HG03196 (cell line): Measurements from ENCODE around the gene COASY.

Experiments used
- ATAC-seq: cut with Tn5 transposase; IDR thresholded peaks from one replicate; pipeline ENCODE4 v1.9.1; 2021; ENCODE audit not compliant: unreplicated experiment

The COASY gene

DNA sequence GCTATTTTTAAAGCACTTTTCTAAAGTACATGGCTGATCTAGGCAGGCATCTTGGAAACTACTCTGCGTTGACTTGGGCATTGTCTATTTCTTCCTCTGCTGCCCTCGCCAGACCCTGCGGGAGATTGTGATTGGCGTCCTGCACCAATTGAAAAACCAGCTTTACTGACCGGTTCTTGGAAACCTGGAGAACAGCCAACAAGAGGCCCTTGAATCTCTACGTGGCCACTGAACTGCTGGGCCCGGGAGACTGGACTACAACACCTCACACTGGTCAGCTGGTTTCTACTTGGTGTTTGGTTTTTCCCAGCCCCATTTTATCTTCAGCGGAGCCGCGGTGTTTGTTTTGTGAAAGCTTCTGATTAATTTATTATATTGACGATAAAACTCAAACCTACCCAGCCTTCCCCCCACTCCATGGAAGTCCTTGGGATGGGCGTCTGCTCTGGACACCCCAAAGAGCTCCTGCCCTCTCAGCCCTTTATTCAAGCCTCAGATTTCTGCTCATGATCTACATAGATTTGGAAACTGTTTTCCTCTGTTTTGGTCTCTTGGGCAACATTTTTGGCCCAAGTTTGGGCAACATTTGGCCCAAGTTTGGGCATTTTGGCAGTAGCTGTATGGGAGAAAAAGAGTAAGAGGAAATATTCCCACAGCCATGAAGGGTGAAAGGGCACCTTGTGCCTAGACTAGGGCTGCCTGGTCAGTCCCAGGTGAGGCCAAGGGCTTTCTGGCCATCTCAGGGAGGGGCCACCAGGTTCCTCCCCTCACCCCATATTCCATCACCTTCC, 9.7 kb downstream of the COASY start:
- no peak for ATAC-seq

DNA sequence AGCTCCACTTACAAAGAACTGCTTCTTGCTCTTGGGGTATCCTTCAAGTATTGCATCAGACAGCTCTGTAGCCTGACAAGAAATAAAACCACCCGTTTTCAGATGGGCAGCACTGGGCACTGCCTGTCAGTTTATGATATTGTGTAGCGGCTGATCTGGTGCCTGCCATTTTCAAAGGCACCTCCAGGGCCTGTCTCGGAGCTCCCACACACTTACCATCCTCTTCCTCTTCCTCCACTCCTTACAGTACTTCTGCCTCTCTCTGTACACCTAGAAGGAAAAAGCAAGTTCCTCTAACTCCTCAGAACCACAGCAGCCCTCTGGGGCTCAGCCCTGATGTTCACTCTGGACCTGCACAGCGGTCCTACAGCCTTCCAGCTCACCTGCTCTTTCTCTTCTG, 11.1 kb downstream of the COASY start:
- ATAC-seq: no peak

DNA sequence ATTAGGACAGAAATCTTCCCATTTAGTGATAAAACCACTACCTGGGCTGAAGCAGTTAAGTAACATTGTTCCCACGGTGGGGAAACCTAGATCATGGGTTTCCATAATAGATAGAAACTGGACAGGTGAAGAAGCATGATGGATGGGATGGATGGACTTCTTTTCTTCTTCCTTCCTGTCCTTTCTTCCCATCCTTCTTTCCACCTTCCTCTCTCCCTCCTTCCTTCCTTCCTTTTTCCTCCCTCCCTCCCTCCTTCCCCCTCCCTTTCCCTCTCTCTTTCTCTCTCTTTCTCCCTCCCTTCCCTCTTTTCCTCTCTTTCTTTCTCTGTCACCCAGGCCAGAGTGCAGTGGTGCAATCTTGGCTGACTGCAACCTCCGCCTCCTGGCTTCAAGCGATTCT, 12.5 kb downstream of the COASY start:
- no peak for ATAC-seq

DNA sequence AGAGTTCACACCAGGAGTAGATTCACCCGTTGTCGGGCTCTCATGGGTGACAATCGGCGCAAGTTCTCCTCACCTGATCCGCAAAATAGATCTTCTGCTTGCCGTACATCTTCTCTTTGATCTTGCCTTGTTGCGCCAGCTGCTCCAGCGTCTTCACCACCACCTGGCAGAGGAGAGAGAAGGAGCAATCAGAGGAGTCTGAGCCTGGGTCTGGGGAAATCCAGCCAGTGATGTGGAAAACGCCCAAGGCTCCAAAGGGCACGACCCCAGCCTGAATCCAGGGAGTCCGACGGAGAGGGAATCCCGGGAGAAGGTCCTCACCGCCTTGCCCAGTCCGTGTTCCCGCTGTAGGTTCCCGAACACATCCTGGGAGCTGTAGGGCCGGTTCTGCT, 15.2 kb downstream of the COASY start:
- no peak for ATAC-seq

GRCh38 chr17:42577532-42578281, 15.8 kb downstream of the COASY start, which contains the start of gene PSMC3IP:
PSMC3IP (minus strand) TSS chr17:42577729; CDS start chr17:42577686, 43 bp downstream.
- ATAC-seq: peak; percentile 73

GRCh38 chr17:42578282-42578869, 16.4 kb downstream of the COASY start:
- peak; percentile 62 for ATAC-seq

DNA sequence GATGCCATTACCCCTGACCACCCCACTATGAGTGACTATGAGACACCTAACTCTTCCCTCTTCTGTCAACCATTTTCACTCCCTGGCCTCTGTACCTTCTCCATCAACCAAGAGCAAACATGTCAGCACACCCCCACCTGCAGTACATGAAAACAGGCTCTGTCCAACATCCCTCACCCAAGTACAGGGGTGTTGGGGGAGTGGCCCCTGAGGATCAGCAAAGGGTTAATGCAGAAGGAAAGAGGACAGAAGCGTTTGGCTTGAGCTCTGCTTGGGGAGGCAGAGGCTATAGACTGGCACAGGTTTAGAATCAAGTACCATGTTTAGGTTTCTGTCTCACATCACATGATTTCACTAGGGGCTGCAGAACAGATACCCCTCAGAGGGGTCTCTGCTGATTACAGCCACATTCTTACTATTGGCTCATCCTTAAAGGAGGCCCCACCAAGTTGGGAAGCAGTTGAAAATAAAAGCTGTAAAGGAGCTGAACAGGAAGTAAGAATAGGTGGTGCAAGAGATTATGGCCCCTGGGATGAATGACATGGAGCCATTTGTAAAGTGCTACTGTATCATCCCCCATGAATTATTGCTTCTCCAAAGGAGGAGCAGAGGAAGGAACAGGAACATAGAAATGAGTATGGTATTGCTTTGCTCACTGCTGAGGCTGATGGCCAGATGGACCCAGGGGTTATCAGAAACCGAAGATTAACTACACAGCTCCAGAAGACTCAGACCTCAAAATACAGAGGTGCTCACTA, 18.0 kb downstream of the COASY start:
- ATAC-seq: no peak

- no peak for ATAC-seq
Measured at GRCh38 chr17:42581744-42582270, 19.9 kb downstream of the COASY start.

- ATAC-seq: no peak
Measured at GRCh38 chr17:42584880-42585279, 22.9 kb downstream of the COASY start.

DNA sequence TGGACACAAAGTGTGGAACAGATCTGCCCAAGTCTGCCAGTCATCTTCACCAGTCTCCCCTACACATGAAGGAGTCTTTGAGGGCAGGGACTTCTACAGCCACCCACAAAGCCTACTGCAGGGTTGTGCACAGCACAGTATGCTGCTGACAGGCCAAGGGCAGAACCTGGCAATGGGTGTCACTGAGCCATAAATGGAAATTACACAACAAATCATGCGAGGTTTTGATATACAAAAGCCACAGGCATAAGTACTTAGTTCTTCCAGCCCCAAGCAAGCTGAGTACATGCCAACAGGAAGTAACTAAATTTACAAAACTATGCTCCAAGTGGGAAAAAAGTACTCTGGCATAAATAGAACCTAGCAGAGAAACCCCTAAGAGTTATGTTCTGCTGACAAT, 23.4 kb downstream of the COASY start:
- no peak for ATAC-seq

- no peak for ATAC-seq
Measured at GRCh38 chr17:42586514-42587230, 24.7 kb downstream of the COASY start.

GRCh38 chr17:42590886-42591285, 28.9 kb downstream of the COASY start:
- ATAC-seq: no peak

DNA sequence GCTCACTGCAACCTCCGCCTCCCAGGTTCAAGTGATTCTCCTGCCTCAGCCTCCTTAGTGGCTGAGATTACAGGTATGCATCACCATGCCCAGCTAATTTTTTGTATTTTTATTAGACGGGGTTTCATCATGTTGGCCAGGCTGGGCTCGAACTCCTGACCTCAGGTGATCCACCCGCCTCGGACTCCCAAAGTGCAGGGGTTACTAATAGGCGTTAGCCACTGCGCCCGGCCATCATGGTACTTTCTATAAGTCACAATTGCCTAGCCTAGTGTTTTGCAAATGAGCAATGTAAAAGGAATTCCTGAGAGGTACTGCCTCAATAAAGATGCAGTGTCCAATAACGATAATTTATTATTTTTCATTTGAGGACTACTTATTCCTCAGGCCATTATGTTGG, 29.5 kb downstream of the COASY start:
- no peak for ATAC-seq

- no peak for ATAC-seq
Measured at GRCh38 chr17:42596386-42596785, 34.4 kb downstream of the COASY start.

DNA sequence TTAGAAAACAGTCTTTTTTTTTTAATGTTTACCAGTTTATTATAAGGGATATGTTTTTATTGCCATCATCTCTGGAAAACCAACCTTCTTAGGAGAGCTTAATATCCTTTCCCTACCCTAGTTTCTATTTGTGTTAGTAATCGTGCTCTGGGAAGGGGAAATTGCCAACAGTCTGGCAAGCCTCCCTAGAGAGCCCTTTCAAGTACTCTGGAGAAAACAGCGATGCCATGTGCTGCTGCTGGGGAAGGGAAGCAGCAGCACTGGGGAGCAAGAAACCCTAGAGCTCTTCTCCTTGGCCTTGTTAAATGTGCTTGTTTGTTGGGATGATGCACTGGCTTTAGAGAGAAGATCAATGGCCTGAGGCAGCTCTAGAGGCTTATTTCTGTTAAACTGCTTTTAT, 37.0 kb downstream of the COASY start:
- ATAC-seq: no peak

DNA sequence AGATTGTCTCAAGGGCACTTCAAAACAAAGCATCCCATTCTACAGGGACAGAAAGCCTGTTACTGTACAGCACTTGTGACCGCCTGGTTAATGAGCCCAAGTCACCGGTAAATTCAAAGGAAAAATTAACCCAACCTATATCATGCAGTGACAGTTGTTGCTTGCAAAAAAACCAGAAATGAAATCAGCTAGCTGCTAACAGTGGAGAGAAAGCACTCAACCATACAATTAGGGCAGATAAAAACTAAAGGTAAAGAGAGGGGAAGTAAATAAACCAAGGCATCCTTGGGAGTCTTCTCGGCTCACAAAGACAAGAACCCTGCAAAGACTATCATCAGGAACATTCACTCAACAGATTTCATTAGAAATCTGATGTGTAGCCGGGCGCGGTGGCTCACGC, 41.4 kb downstream of the COASY start:
- no peak for ATAC-seq

GRCh38 chr17:42607769-42608168, 45.8 kb downstream of the COASY start:
- ATAC-seq: no peak

DNA sequence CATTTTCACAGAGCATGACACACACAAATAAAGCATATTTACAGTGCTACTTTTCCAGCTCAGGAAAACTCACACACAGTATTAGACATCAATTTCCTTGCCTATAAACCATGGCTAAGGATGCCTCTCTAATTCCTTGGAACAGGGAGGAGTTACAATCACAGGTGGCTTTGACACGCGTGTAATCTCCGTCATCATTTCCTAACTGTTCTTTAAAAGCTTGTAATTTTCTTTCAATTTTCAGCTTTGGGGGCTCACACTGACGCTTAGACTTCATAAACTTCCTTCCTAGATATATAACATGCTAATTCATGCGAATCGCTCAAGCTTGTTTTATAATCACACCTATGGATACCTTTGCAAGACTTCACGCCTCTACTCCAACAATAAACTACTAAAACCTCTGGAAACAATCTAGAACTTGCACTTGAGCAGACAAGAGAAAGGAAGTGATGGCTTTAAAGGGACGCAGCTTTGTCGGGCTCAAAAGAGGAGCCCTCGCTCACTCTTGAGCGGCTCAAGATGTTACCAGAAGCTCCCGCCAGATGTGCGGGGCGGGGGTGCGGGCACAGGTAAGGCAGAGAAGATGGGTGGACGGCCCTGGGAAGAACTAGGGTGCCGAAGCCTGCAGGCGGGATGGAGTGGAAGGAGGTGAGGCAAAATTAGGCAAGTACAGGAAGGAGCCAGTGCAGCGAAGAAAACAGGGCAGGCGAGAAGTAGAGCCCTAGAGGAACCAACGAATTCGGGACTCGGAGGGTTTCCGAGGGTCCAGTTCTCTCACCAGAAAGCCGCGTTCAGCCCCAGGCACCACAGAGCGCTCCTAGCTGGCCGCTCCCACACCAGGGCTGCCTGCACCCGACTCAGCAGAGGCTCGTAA, 46.6 kb downstream of the COASY start:
- ATAC-seq: peak; percentile 31

- peak; percentile 80 for ATAC-seq
Measured at GRCh38 chr17:42609182-42609813, 47.4 kb downstream of the COASY start, which contains the start of the genes RETREG3 and TUBG1. RETREG3 (minus strand) TSS chr17:42609374; CDS start chr17:42609324, 50 bp downstream. TUBG1 (plus strand) TSS chr17:42609683; CDS start chr17:42609738, 55 bp downstream.
